CD4-positive, alpha-beta T cell (primary cell): Measurements from ENCODE around the gene CRYL1. TPM values are rescaled to one million over a fixed set of nuclear protein-coding genes. Genes with fewer than 3 reads are reported as not detected.

Source experiments
- ATAC-seq: fragments of 200-7000 bp; cut with Tn5 transposase; one replicate; pipeline ENCODE4 v1.10.0; 2022; ENCODE audit warnings: mild to moderate bottlenecking; ENCODE audit not compliant: poor library complexity
- CTCF ChIA-PET: fragments of 350-600 bp; sonication (Branson Sonifier 250); formaldehyde crosslinking; loops from one replicate; lab custom pipeline; 2021; ENCODE audit warnings: antibody characterized with exemption, inconsistent platforms; lab: Charles Lee
- POLR2A ChIA-PET: fragments of 350-600 bp; sonication (Branson Sonifier 250); formaldehyde crosslinking; loops from one replicate; lab custom pipeline; 2021; ENCODE audit warnings: antibody characterized with exemption, inconsistent platforms; lab: Charles Lee
- DNase-seq, 14 experiments: peaks; one replicate each; pipeline ENCODE4 v3.0.0-alpha.2; 2013 to 2020; ENCODE audit warnings: mixed read lengths in 2 of 14
- H3K27ac ChIP-seq, 2 donors: one replicate each; pipeline versions ENCODE4 v1.5.1 to v1.7.0; 2013; ENCODE audit warnings: low read length in 2 of 2, low read depth in 1 of 2, mild to moderate bottlenecking in 1 of 2
- H3K27me3 ChIP-seq, 2 experiments: 1 replicate in 1 of 2; 2 replicates in 1 of 2; pipeline versions ENCODE4 v1.6.1 to v1.7.0; 2013; ENCODE audit warnings: low read length in 2 of 2, control low read depth in 1 of 2, mild to moderate bottlenecking in 1 of 2, moderate library complexity in 1 of 2; ENCODE audit not compliant: insufficient read depth in 2 of 2, control insufficient read depth in 1 of 2
- H3K36me3 ChIP-seq: one replicate; pipeline ENCODE4 v1.6.1; 2013; ENCODE audit warnings: low read length, control low read depth; ENCODE audit not compliant: insufficient read depth
- H3K4me1 ChIP-seq: one replicate; pipeline ENCODE4 v1.6.1; 2013; ENCODE audit warnings: low read length, control low read depth; ENCODE audit not compliant: insufficient read depth
- H3K4me3 ChIP-seq: one replicate; pipeline ENCODE4 v1.5.1; 2013; ENCODE audit warnings: mild to moderate bottlenecking, low read length, moderate library complexity
- H3K9me3 ChIP-seq, 2 experiments: 1 replicate in 1 of 2; 2 replicates in 1 of 2; pipeline versions ENCODE4 v1.6.1 to v1.7.0; 2013; ENCODE audit warnings: low read length in 2 of 2, mild to moderate bottlenecking in 2 of 2, control low read depth in 1 of 2, moderate library complexity in 1 of 2; ENCODE audit not compliant: control insufficient read depth in 1 of 2, insufficient read depth in 1 of 2
- H3K27ac Mint-ChIP-seq: one replicate; pipeline ENCODE4 v1.8.0; 2020; ENCODE audit warnings: mixed read lengths
- H3K27me3 Mint-ChIP-seq: one replicate; pipeline ENCODE4 v1.8.0; 2021; ENCODE audit warnings: mixed read lengths
- H3K36me3 Mint-ChIP-seq: one replicate; pipeline ENCODE4 v1.8.0; 2021; ENCODE audit warnings: low read depth, mixed read lengths
- H3K4me1 Mint-ChIP-seq: one replicate; pipeline ENCODE4 v1.8.0; 2021; ENCODE audit warnings: low read depth, mixed read lengths
- H3K4me3 Mint-ChIP-seq: one replicate; pipeline ENCODE4 v1.8.0; 2020; ENCODE audit warnings: mild to moderate bottlenecking, mixed read lengths
- H3K9me3 Mint-ChIP-seq: one replicate; pipeline ENCODE4 v1.8.0; 2020; ENCODE audit warnings: mixed read lengths
- CTCF ChIP-seq: fragments of 200-600 bp; IDR thresholded peaks from one replicate; pipeline ENCODE4 v1.8.0; 2022; ENCODE audit warnings: antibody characterized with exemption, mild to moderate bottlenecking
- intact Hi-C, 2 experiments: fragments of 100-400 bp; cut with DNase I in 1 of 2; cut with micrococcal nuclease in 1 of 2; formaldehyde crosslinking; loops; one replicate each; pipeline versions ENCODE4 v1.15.1 to v1.9.0; 2023 to 2025; cut with DNase I, micrococcal nuclease
- total RNA-seq, 174 experiments: library from RNA in 2 of 174; stranded (reverse) in 2 of 174; gene quantifications; one replicate each; pipeline ENCODE4 v1.2.3 and lab custom pipeline; 2021 to 2026

CRYL1 gene
- total RNA-seq, 2 experiments from 2014 or later = 7.9 to 8.0 TPM

GRCh38 chr13:20534038-20534608 lies 8.5 kb upstream of the CRYL1 start:
- ChIA-PET CTCF (no interaction called here), POLR2A (no interaction called here)
- ATAC-seq = no peak
- no peak overlapping the region for H3K4me3 Mint-ChIP-seq
- Histone ChIP-seq H3K4me1 (no peaks in the 10 kb centered on the region), H3K4me3 (no peak overlapping the region), H3K27me3 (no peaks in the 10 kb centered on the region), H3K36me3 (no peaks in the 10 kb centered on the region), H3K9me3 (peaks cover 0 to 4% of the 10 kb centered on the region in 2 experiments), H3K27ac (no peak overlapping the region)
- H3K27me3 Mint-ChIP-seq = peaks cover 6% of the 10 kb centered on the region
- DNase-seq = no peak
- intact Hi-C loops = no loop called here
- H3K27ac Mint-ChIP-seq = no peak overlapping the region
- TF ChIP-seq CTCF = no peak
- no peaks in the 10 kb centered on the region for H3K36me3 Mint-ChIP-seq
- H3K9me3 Mint-ChIP-seq = peaks cover 5% of the 10 kb centered on the region
- H3K4me1 Mint-ChIP-seq = no peaks in the 10 kb centered on the region

- intact Hi-C loops = loop anchor here (5.0 to 10.0 kb wide), 4 partner anchors 39 to 246 kb away; partner anchors contain the start of genes EEF1AKMT1 (in 2 of the 2), IFT88 (in 1 of the 2) and IL17D (in 1 of the 2)
Measured at GRCh38 chr13:20528452-20528851, 2.8 kb upstream of the CRYL1 start.

GRCh38 chr13:20526664-20527063 lies 1.0 kb upstream of the CRYL1 start:
- intact Hi-C loops = loop anchor here (5.0 to 10.0 kb wide), 4 partner anchors 41 to 248 kb away; partner anchors contain the start of genes EEF1AKMT1 (in 2 of the 2), IFT88 (in 1 of the 2) and IL17D (in 1 of the 2)
- H3K36me3 Mint-ChIP-seq = no peaks in the 10 kb centered on the region
- H3K4me3 Mint-ChIP-seq = peak overlapping the region; percentile 97
- H3K27me3 Mint-ChIP-seq = peaks cover 6% of the 10 kb centered on the region
- H3K27ac Mint-ChIP-seq = peak overlapping the region; percentile 94
- H3K9me3 Mint-ChIP-seq = no peaks in the 10 kb centered on the region
- H3K27me3 ChIP-seq = no peaks in the 10 kb centered on the region
- POLR2A ChIA-PET = interaction anchor here (0.6 to 2.2 kb wide), 6 partner anchors 39 to 253 kb away, joined by 3 to 15 read pairs (median 4); partner anchors contain the start of gene EEF1AKMT1
- H3K36me3 ChIP-seq = no peaks in the 10 kb centered on the region
- peaks cover 28% of the 10 kb centered on the region for H3K4me1 Mint-ChIP-seq
- no peak for DNase-seq
- no peak for TF ChIP-seq CTCF
- CTCF ChIA-PET = interaction anchor here (0.9 kb wide), 1 partner anchor 40 kb away, joined by 3 read pairs; the partner anchor contains the start of gene IFT88
- ATAC-seq = no peak
- H3K4me3 ChIP-seq = peak overlapping the region; percentile 68
- peaks cover 21% of the 10 kb centered on the region for H3K4me1 ChIP-seq
- no peaks in the 10 kb centered on the region for H3K9me3 ChIP-seq
- peak overlapping the region in 1 of 2 donors; percentile 66 for H3K27ac ChIP-seq

More at GRCh38 chr13:20528452-20528851, 2.8 kb upstream of the CRYL1 start:
- H3K36me3 Mint-ChIP-seq = no peaks in the 10 kb centered on the region
- peaks cover 23% of the 10 kb centered on the region for H3K4me1 Mint-ChIP-seq
- H3K27ac ChIP-seq = no peak overlapping the region
- peak in 2 of 14 experiments; percentile 38 to 59 for DNase-seq
- no peak overlapping the region for H3K4me3 ChIP-seq
- TF ChIP-seq CTCF = no peak
- no peaks in the 10 kb centered on the region for H3K27me3 ChIP-seq
- ATAC-seq = no peak
- H3K27ac Mint-ChIP-seq = no peak overlapping the region
- no peaks in the 10 kb centered on the region for H3K9me3 Mint-ChIP-seq
- ChIA-PET CTCF (no interaction called here), POLR2A (no interaction called here)
- peaks cover 21% of the 10 kb centered on the region for H3K4me1 ChIP-seq
- H3K9me3 ChIP-seq = no peaks in the 10 kb centered on the region
- peak overlapping the region; percentile 48 for H3K4me3 Mint-ChIP-seq
- H3K27me3 Mint-ChIP-seq = peaks cover 6% of the 10 kb centered on the region
- no peaks in the 10 kb centered on the region for H3K36me3 ChIP-seq
